HL-60/S4 treated with phorbol 12-myristate 13-acetate at 8.2 ng/mL for 4 days and 3 days (cell line): ENCODE data around the gene DGCR6L.
"Not testable (repeated sequence)": the region's sequence is repeated elsewhere in the genome, so short reads cannot be mapped to it uniquely, and the experiment has no call there.

Experiments used
- in situ Hi-C: fragments of 300-500 bp; cut with MboI; formaldehyde crosslinking; loops from 2 replicates; pipeline ENCODE4 v1.15.0; 2022; ENCODE audit warnings: low sequenced_read_pairs

DGCR6L gene

GRCh38 chr22:20328569-20328930 lies 8.7 kb upstream of the DGCR6L start:
- in situ Hi-C loops = not testable (repeated sequence)

- in situ Hi-C loops = not testable (repeated sequence)
These were observed 6.1 kb upstream of the DGCR6L start for GRCh38 chr22:20325996-20326395.

- in situ Hi-C loops = no loop called here
These were observed 4.3 kb upstream of the DGCR6L start for GRCh38 chr22:20324139-20324516.

- in situ Hi-C loops = not testable (repeated sequence)
These were observed 1.8 kb upstream of the DGCR6L start for GRCh38 chr22:20321552-20322211.

GRCh38 chr22:20320659-20321551 lies 1.0 kb upstream of the DGCR6L start:
- in situ Hi-C loops = not testable (repeated sequence)

GRCh38 chr22:20319041-20319744 lies 667 bp downstream of the DGCR6L start:
- in situ Hi-C loops = no loop called here

GRCh38 chr22:20318043-20318688 lies 1.7 kb downstream of the DGCR6L start:
- in situ Hi-C loops = not testable (repeated sequence)

GRCh38 chr22:20317402-20318042 lies 2.3 kb downstream of the DGCR6L start:
- in situ Hi-C loops = not testable (repeated sequence)

- in situ Hi-C loops = no loop called here
These were observed 2.9 kb downstream of the DGCR6L start for GRCh38 chr22:20316844-20317401.

- in situ Hi-C loops = no loop called here
These were observed 3.5 kb downstream of the DGCR6L start for GRCh38 chr22:20316217-20316843.

GRCh38 chr22:20315337-20316216 lies 4.3 kb downstream of the DGCR6L start:
- in situ Hi-C loops = no loop called here

- in situ Hi-C loops = not testable (repeated sequence)
These were observed 5.0 kb downstream of the DGCR6L start for GRCh38 chr22:20314741-20315336.

GRCh38 chr22:20314206-20314605 lies 5.7 kb downstream of the DGCR6L start:
- in situ Hi-C loops = not testable (repeated sequence)

GRCh38 chr22:20313306-20314077 lies 6.4 kb downstream of the DGCR6L start:
- in situ Hi-C loops = not testable (repeated sequence)

- in situ Hi-C loops = no loop called here
These were observed 7.3 kb downstream of the DGCR6L start for GRCh38 chr22:20312396-20313191.

- in situ Hi-C loops = not testable (repeated sequence)
These were observed 8.4 kb downstream of the DGCR6L start for GRCh38 chr22:20311249-20312062.
